IMR-90 (cell line): ENCODE measurements around the gene CATSPERZ. TPM values are rescaled to one million over a fixed set of nuclear protein-coding genes. Genes with fewer than 3 reads are reported as not detected.

Experiments used
- ATAC-seq: fragments of 200-7000 bp; cut with Tn5 transposase; 2 replicates; pipeline ENCODE4 v1.9.1; 2020; ENCODE audit warnings: low read depth, mild to moderate bottlenecking, moderate library complexity
- BruUV-seq: library from RNA; stranded (reverse); fragments of 400-500 nt; replicated peaks from 2 replicates; lab custom pipeline; 2021; lab: Mats Ljungman, UMichigan
- CTCF ChIA-PET: fragments of 300-600 bp; formaldehyde crosslinking; extraction: SDS; loops from one replicate; lab custom pipeline; 2021; ENCODE audit warnings: antibody characterized with exemption; lab: Yijun Ruan, JAX
- POLR2A ChIA-PET: fragments of 300-600 bp; sonication (Branson Sonifier 250); formaldehyde crosslinking; loops from one replicate; lab custom pipeline; 2022; ENCODE audit warnings: antibody characterized with exemption; ENCODE audit not compliant: unreplicated experiment; lab: Charles Lee
- DNase-seq: peaks from one replicate; pipeline ENCODE4 v3.0.0; 2013
- H2AFZ ChIP-seq: replicated peaks from 2 replicates; pipeline ENCODE3; 2013; ENCODE audit warnings: low read length, mild to moderate bottlenecking; ENCODE audit not compliant: poor library complexity
- H2AK5ac ChIP-seq: 2 replicates; pipeline ENCODE4 v1.6.1; 2013; ENCODE audit warnings: low read depth, low read length, inconsistent platforms
- H2AK9ac ChIP-seq: replicated peaks from 2 replicates; pipeline ENCODE3; 2013; ENCODE audit warnings: mild to moderate bottlenecking, low read depth, low read length, moderate library complexity; ENCODE audit not compliant: poor library complexity
- H2BK120ac ChIP-seq: 2 replicates; pipeline ENCODE4 v1.6.1; 2013; ENCODE audit warnings: low read depth, low read length, inconsistent platforms
- H2BK15ac ChIP-seq: 3 replicates; pipeline ENCODE4 v1.6.1; 2013; ENCODE audit warnings: low read depth, low read length, inconsistent platforms
- H2BK20ac ChIP-seq: 2 replicates; pipeline ENCODE4 v1.6.1; 2013; ENCODE audit warnings: low read depth, mild to moderate bottlenecking, inconsistent platforms, low read length, moderate library complexity
- H2BK5ac ChIP-seq: 2 replicates; pipeline ENCODE4 v1.6.1; 2013; ENCODE audit warnings: mild to moderate bottlenecking, low read depth, low read length, inconsistent platforms; ENCODE audit not compliant: poor library complexity, severe bottlenecking
- H3K14ac ChIP-seq: replicated peaks from 2 replicates; pipeline ENCODE4 v1.6.1; 2013; ENCODE audit warnings: low read depth, low read length, inconsistent platforms
- H3K18ac ChIP-seq: 2 replicates; pipeline ENCODE4 v1.6.1; 2013; ENCODE audit warnings: low read depth, low read length, control low read depth
- H3K23ac ChIP-seq: 2 replicates; pipeline ENCODE4 v1.6.1; 2013; ENCODE audit warnings: low read depth, low read length, inconsistent platforms
- H3K27ac ChIP-seq: 2 replicates; pipeline ENCODE4 v1.5.1; 2013; ENCODE audit warnings: mild to moderate bottlenecking, control low read depth, low read length; ENCODE audit not compliant: insufficient read depth
- H3K27me3 ChIP-seq: 2 replicates; pipeline ENCODE4 v1.6.1; 2013; ENCODE audit warnings: low read length; ENCODE audit not compliant: control insufficient read depth, insufficient read depth
- H3K36me3 ChIP-seq: 2 replicates; pipeline ENCODE4 v1.6.1; 2013; ENCODE audit warnings: low read length, mixed read lengths; ENCODE audit not compliant: control insufficient read depth, insufficient read depth
- H3K4ac ChIP-seq: 2 replicates; pipeline ENCODE4 v1.6.1; 2013; ENCODE audit warnings: low read depth, low read length, inconsistent platforms
- H3K4me1 ChIP-seq: 2 replicates; pipeline ENCODE4 v1.6.1; 2013; ENCODE audit warnings: low read length, mixed read lengths; ENCODE audit not compliant: control insufficient read depth, insufficient read depth
- H3K4me2 ChIP-seq: 2 replicates; pipeline ENCODE4 v1.6.1; 2013; ENCODE audit warnings: low read depth, mild to moderate bottlenecking, control low read depth, low read length, moderate library complexity
- H3K4me3 ChIP-seq: 2 replicates; pipeline ENCODE4 v1.5.1; 2013; ENCODE audit warnings: low read depth, mild to moderate bottlenecking, control low read depth, low read length, moderate library complexity; ENCODE audit not compliant: insufficient read depth
- H3K56ac ChIP-seq: 2 replicates; pipeline ENCODE4 v1.6.1; 2013; ENCODE audit warnings: low read length, inconsistent platforms; ENCODE audit not compliant: insufficient read depth; ENCODE audit errors: extremely low read depth
- H3K79me1 ChIP-seq, 2 experiments: 2 replicates each; pipeline ENCODE4 v1.6.1; 2013; ENCODE audit warnings: low read length in 2 of 2, inconsistent platforms in 1 of 2, low read depth in 1 of 2
- H3K9ac ChIP-seq: 2 replicates; pipeline ENCODE4 v1.6.1; 2013; ENCODE audit warnings: low read depth, low read length, control low read depth
- H3K9me1 ChIP-seq: 2 replicates; pipeline ENCODE4 v1.6.1; 2013; ENCODE audit warnings: low read length, inconsistent platforms; ENCODE audit not compliant: insufficient read depth
- H3K9me3 ChIP-seq: 2 replicates; pipeline ENCODE4 v1.6.1; 2013; ENCODE audit warnings: low read length; ENCODE audit not compliant: control insufficient read depth, insufficient read depth
- H4K20me1 ChIP-seq: 2 replicates; pipeline ENCODE4 v1.6.1; 2013; ENCODE audit warnings: low read length, inconsistent platforms; ENCODE audit not compliant: insufficient read depth
- H4K5ac ChIP-seq: 2 replicates; pipeline ENCODE4 v1.6.1; 2013; ENCODE audit warnings: mild to moderate bottlenecking, low read depth, low read length, control low read depth
- H4K8ac ChIP-seq, 2 experiments: 2 replicates each; pipeline ENCODE4 v1.6.1; 2013; ENCODE audit warnings: low read depth in 2 of 2, low read length in 2 of 2, control low read depth in 1 of 2, inconsistent platforms in 1 of 2
- H4K91ac ChIP-seq: 2 replicates; pipeline ENCODE4 v1.6.1; 2013; ENCODE audit warnings: low read depth, low read length, inconsistent platforms; ENCODE audit not compliant: insufficient read depth
- BHLHE40 ChIP-seq: fragments of 150-350 bp; IDR thresholded peaks from 2 replicates; pipeline ENCODE4 v1.6.1; 2016; ENCODE audit warnings: mild to moderate bottlenecking, low read depth, low read length
- FOS ChIP-seq: fragments of 150-350 bp; IDR thresholded peaks from 2 replicates; pipeline ENCODE4 v1.6.1; 2016; ENCODE audit warnings: low read depth, low read length
- MXI1 ChIP-seq: IDR thresholded peaks from 2 replicates; pipeline ENCODE4 v1.6.1; 2012; ENCODE audit warnings: low read depth, mild to moderate bottlenecking, low read length, moderate library complexity, borderline replicate concordance
- POLR2A ChIP-seq: IDR thresholded peaks from 2 replicates; pipeline ENCODE4 v1.6.1; 2012; ENCODE audit warnings: mild to moderate bottlenecking, low read depth, low read length
- RAD21 ChIP-seq: IDR thresholded peaks from 2 replicates; pipeline ENCODE4 v1.6.1; 2012; ENCODE audit warnings: low read length, improper control_type of control experiment
- RCOR1 ChIP-seq: IDR thresholded peaks from 2 replicates; pipeline ENCODE4 v1.6.1; 2012; ENCODE audit warnings: mild to moderate bottlenecking, low read length, improper control_type of control experiment; ENCODE audit not compliant: insufficient replicate concordance
- WGBS, 2 experiments: methylation state at CpG; one replicate each; pipeline versions ENCODE4 v1.1.5 to v1.1.7; 2013; ENCODE audit warnings: missing lambda C conversion rate in 2 of 2; ENCODE audit not compliant: insufficient read length in 1 of 2; ENCODE audit errors: extremely low coverage in 2 of 2; 5-methylcytosine and 5-hydroxymethylcytosine counted together
- dilution Hi-C: fragments of 300-500 bp; cut with HindIII; formaldehyde crosslinking; loops from one replicate; pipeline ENCODE4 v1.14.3; 2018; ENCODE audit warnings: low sequenced_read_pairs; ENCODE audit not compliant: unreplicated experiment
- in situ Hi-C: fragments of 300-500 bp; cut with MboI; formaldehyde crosslinking; loops from 3 replicates; pipeline ENCODE4 v1.14.3; 2019; ENCODE audit warnings: low sequenced_read_pairs, inconsistent platforms, mixed read lengths
- intact Hi-C: fragments of 100-400 bp; cut with micrococcal nuclease; formaldehyde crosslinking; loops from 2 replicates; pipeline ENCODE4 v1.10.0; 2022
- polyA plus RNA-seq, 3 experiments: library from polyadenylated mRNA; depleted of rRNA; stranded (reverse); fragments of >200 nt; gene quantifications; 2 replicates each; pipeline ENCODE4 v1.2.3, GENCODE V29; 2012; ENCODE audit warnings: low replicate concordance in 1 of 3
- total RNA-seq: library from RNA; depleted of rRNA; stranded (reverse); fragments of >200 nt; gene quantifications from 2 replicates; pipeline ENCODE4 v1.2.3, GENCODE V29; 2012

Gene CATSPERZ
- total and polyA plus RNA-seq, 2 of the 4 experiments (the other 2 are of a cell fraction), result not detected

DNA sequence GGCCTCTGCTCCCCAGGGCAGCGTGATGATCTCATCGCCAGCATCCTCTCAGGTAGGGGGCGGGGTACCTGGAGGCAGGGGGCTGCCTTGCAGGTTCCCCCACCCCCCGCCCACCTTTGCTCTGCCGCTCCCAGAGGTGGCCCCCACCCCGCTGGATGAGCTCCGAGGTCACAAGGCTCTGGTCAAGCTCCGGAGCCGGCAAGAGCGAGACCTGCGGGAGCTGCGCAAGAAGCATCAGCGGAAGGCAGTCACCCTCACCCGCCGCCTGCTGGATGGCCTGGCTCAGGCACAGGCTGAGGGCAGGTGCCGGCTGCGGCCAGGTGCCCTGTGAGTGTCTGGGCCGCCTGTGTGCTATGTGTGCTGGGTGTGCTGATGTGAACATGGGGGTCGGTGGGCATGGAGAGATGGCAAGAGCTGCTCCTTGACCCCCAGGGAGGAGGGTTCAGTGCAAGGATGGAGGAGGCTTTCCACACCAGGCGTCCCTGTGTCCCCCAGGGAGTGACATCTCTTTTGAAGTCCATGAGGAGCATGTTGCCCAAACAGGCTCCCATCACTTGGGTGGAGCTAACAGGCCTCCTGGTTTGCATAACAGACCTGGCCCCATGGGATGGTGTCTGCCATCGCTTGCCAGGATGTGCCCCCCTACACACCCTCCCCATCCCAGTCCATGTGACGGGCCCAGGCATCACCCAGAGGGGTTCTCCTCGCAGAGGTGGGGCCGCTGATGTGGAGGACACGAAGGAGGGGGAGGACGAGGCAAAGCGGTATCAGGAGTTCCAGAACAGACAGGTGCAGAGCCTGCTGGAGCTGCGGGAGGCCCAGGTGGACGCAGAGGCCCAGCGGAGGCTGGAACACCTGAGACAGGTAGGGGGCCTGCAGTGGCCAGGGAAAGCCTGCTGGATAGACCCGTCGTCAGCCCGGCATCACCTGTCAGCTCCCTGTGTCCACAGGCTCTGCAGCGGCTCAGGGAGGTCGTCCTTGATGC is 34.7 kb upstream of the CATSPERZ start:
- Histone ChIP-seq H3K9me1 (0 out of 2 replicates have a peak, but pooled peaks cover 5% of the 10 kb centered on the region), H3K4me2 (no peak overlapping the region), H4K91ac (no peak overlapping the region), H3K14ac (no peak overlapping the region), H3K36me3 (peaks cover 34% of the 10 kb centered on the region), H3K27me3 (no peaks in the 10 kb centered on the region), H3K23ac (no peak overlapping the region), H2BK20ac (no peak overlapping the region), H2BK5ac (no peak overlapping the region), H2AFZ (no peak overlapping the region), H3K79me1 (peaks cover 0 to 25% of the 10 kb centered on the region in 2 experiments; a peak in 2 of 4 replicates), H4K20me1 (no peaks in the 10 kb centered on the region; the same call in 1 of the 2 replicates), H3K9me3 (no peaks in the 10 kb centered on the region), H3K4me3 (no peak overlapping the region), H2AK9ac (peak overlapping the region; percentile 47), H2BK15ac (no peak overlapping the region), H3K4me1 (peaks cover 16% of the 10 kb centered on the region), H3K9ac (no peak overlapping the region), H4K5ac (no peak overlapping the region), H3K27ac (no peak overlapping the region), H2BK120ac (no peak overlapping the region), H4K8ac (no peak overlapping the region), H3K18ac (no peak overlapping the region), H2AK5ac (no peak overlapping the region), H3K4ac (no peak overlapping the region), H3K56ac (no peak overlapping the region)
- DNase-seq (no peak), ATAC-seq (no peak)
- 92% methylated on average over 14 of the region's 35 CpGs; no CpG with 5 or more reads in 1 of the 2 experiments for WGBS, 2 experiments
- dilution Hi-C loops (no loop called here), intact Hi-C loops (no loop called here), in situ Hi-C loops (no loop called here)
- POLR2A ChIA-PET, result no interaction called here
- BruUV-seq, result no TSS peak
- no peak for TF ChIP-seq RAD21
- no peak for TF ChIP-seq BHLHE40
- no peak for TF ChIP-seq RCOR1
- TF ChIP-seq POLR2A, result no peak
- no peak for TF ChIP-seq MXI1
- TF ChIP-seq FOS, result no peak
- CTCF ChIA-PET, result no interaction called here
